ENCODE measurements around the gene ERBB2. TPM values are rescaled to one million over a fixed set of nuclear protein-coding genes. Genes with fewer than 3 reads are reported as not detected.

ERBB2 gene
- total and polyA plus RNA-seq, 2 of the 13 experiments (the other 11 are each of a cell fraction or from before 2014, with no cell fraction given), result 57.7 to 64.1 TPM

DNA sequence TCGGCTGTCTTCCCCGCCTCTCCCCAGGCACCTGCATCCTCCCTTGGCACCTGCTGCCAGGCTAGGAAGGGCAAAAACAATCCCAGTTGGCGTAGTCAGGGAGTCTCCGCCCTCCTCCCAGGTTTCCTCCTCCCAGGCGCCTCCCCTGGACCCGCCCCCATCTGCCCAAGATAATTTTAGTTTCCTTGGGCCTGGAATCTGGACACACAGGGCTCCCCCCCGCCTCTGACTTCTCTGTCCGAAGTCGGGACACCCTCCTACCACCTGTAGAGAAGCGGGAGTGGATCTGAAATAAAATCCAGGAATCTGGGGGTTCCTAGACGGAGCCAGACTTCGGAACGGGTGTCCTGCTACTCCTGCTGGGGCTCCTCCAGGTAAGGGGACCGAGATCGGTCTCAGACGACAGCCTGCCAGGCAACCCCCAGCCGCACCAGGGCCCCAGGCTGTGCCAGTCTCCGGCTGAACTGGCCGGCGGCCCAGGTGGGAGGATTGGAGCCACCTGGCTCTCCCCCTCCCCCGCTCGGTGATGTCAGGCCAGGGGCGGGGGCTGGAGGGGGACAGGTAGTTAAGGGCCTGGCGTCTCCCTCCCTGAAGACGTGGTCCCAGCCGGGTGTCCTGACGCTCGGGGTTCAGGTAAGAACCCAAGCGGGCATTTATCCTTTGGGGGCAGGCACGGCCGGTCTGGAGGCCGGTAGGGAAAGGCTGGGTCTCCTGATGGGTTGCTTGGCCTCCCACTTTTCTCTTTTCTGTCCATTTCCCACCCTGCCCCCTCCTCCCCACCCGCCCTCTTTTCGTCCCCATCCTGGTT lies 38.1 kb downstream of the ERBB2 start, which contains the start of gene GRB7 (continued):
- peak; percentile 54; the same call in 1 of the 2 replicates for TF ChIP-seq GATAD2A (CRISPR knock-in tag; IDR thresholded peaks at IDR 0.05)
- no peak for TF ChIP-seq ZMYM3 (CRISPR knock-in tag; IDR thresholded peaks at IDR 0.05)
- no peak for TF ChIP-seq ZNF337 (CRISPR knock-in tag; IDR thresholded peaks at IDR 0.05; ENCODE audit: borderline replicate concordance, low read depth)
- TF ChIP-seq, protein P1, sequence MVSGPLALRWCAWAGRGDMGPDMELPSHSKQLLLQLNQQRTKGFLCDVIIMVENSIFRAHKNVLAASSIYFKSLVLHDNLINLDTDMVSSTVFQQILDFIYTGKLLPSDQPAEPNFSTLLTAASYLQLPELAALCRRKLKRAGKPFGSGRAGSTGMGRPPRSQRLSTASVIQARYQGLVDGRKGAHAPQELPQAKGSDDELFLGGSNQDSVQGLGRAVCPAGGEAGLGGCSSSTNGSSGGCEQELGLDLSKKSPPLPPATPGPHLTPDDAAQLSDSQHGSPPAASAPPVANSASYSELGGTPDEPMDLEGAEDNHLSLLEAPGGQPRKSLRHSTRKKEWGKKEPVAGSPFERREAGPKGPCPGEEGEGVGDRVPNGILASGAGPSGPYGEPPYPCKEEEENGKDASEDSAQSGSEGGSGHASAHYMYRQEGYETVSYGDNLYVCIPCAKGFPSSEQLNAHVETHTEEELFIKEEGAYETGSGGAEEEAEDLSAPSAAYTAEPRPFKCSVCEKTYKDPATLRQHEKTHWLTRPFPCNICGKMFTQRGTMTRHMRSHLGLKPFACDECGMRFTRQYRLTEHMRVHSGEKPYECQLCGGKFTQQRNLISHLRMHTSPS (CRISPR knock-in tag; IDR thresholded peaks at IDR 0.05; ENCODE audit: low read depth), result peak; percentile 96
- peak; percentile 54 for TF ChIP-seq HNRNPLL (IDR thresholded peaks at IDR 0.05; ENCODE audit: low read depth, low read length, poor library complexity, severe bottlenecking)
- peak; percentile 53; the same call in 1 of the 2 replicates for TF ChIP-seq NFKB2 (CRISPR knock-in tag; IDR thresholded peaks at IDR 0.05; ENCODE audit: borderline replicate concordance)
- TF ChIP-seq NCOR1 (IDR thresholded peaks at IDR 0.05; ENCODE audit: borderline replicate concordance, low read length), result peak; percentile 9; the same call in 1 of the 2 replicates
- TF ChIP-seq EP300 (IDR thresholded peaks at IDR 0.05; ENCODE audit: low read depth in 2 of 2, low read length in 2 of 2), result no peak
- no peak for TF ChIP-seq EP300 (CRISPR knock-in tag; IDR thresholded peaks at IDR 0.05; ENCODE audit: borderline replicate concordance)
- no peak for TF ChIP-seq PAWR (CRISPR knock-in tag; IDR thresholded peaks at IDR 0.05; ENCODE audit: borderline replicate concordance)
- TF ChIP-seq, protein P2, sequence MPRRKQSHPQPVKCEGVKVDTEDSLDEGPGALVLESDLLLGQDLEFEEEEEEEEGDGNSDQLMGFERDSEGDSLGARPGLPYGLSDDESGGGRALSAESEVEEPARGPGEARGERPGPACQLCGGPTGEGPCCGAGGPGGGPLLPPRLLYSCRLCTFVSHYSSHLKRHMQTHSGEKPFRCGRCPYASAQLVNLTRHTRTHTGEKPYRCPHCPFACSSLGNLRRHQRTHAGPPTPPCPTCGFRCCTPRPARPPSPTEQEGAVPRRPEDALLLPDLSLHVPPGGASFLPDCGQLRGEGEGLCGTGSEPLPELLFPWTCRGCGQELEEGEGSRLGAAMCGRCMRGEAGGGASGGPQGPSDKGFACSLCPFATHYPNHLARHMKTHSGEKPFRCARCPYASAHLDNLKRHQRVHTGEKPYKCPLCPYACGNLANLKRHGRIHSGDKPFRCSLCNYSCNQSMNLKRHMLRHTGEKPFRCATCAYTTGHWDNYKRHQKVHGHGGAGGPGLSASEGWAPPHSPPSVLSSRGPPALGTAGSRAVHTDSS (CRISPR knock-in tag; conservative IDR thresholded peaks at IDR 0.05), result peak; percentile 96; the same call in 1 of the 2 replicates
- TF ChIP-seq, protein P3, sequence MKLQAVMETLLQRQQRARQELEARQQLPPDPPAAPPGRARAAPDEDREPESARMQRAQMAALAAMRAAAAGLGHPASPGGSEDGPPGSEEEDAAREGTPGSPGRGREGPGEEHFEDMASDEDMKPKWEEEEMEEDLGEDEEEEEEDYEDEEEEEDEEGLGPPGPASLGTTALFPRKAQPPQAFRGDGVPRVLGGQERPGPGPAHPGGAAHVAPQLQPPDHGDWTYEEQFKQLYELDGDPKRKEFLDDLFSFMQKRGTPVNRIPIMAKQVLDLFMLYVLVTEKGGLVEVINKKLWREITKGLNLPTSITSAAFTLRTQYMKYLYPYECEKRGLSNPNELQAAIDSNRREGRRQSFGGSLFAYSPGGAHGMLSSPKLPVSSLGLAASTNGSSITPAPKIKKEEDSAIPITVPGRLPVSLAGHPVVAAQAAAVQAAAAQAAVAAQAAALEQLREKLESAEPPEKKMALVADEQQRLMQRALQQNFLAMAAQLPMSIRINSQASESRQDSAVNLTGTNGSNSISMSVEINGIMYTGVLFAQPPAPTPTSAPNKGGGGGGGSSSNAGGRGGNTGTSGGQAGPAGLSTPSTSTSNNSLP (IDR thresholded peaks at IDR 0.05; ENCODE audit: low read depth, low read length), result no peak
- no peak for TF ChIP-seq ONECUT2 (CRISPR knock-in tag; IDR thresholded peaks at IDR 0.05)
- TF ChIP-seq, protein P4, sequence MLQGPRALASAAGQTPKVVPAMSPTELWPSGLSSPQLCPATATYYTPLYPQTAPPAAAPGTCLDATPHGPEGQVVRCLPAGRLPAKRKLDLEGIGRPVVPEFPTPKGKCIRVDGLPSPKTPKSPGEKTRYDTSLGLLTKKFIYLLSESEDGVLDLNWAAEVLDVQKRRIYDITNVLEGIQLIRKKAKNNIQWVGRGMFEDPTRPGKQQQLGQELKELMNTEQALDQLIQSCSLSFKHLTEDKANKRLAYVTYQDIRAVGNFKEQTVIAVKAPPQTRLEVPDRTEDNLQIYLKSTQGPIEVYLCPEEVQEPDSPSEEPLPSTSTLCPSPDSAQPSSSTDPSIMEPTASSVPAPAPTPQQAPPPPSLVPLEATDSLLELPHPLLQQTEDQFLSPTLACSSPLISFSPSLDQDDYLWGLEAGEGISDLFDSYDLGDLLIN (CRISPR knock-in tag; IDR thresholded peaks at IDR 0.05; ENCODE audit: borderline replicate concordance), result no peak
- TF ChIP-seq, protein P5, sequence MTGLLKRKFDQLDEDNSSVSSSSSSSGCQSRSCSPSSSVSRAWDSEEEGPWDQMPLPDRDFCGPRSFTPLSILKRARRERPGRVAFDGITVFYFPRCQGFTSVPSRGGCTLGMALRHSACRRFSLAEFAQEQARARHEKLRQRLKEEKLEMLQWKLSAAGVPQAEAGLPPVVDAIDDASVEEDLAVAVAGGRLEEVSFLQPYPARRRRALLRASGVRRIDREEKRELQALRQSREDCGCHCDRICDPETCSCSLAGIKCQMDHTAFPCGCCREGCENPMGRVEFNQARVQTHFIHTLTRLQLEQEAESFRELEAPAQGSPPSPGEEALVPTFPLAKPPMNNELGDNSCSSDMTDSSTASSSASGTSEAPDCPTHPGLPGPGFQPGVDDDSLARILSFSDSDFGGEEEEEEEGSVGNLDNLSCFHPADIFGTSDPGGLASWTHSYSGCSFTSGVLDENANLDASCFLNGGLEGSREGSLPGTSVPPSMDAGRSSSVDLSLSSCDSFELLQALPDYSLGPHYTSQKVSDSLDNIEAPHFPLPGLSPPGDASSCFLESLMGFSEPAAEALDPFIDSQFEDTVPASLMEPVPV (CRISPR knock-in tag; IDR thresholded peaks at IDR 0.05), result peak; percentile 42
- TF ChIP-seq ZNF354B (CRISPR knock-in tag; IDR thresholded peaks at IDR 0.05), result peak; percentile 30; the same call in 1 of the 2 replicates
- no peak for TF ChIP-seq RCOR2 (CRISPR knock-in tag; IDR thresholded peaks at IDR 0.05)
- TF ChIP-seq THAP11 (CRISPR knock-in tag; IDR thresholded peaks at IDR 0.05), result peak; percentile 51; the same call in 1 of the 2 replicates
- TF ChIP-seq, protein P6, sequence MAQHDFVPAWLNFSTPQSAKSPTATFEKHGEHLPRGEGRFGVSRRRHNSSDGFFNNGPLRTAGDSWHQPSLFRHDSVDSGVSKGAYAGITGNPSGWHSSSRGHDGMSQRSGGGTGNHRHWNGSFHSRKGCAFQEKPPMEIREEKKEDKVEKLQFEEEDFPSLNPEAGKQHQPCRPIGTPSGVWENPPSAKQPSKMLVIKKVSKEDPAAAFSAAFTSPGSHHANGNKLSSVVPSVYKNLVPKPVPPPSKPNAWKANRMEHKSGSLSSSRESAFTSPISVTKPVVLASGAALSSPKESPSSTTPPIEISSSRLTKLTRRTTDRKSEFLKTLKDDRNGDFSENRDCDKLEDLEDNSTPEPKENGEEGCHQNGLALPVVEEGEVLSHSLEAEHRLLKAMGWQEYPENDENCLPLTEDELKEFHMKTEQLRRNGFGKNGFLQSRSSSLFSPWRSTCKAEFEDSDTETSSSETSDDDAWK (CRISPR knock-in tag; IDR thresholded peaks at IDR 0.05), result no peak
